Keratinocyte (primary cell): ENCODE results near the gene TMEM174. TPM values are rescaled to one million over a fixed set of nuclear protein-coding genes. Genes with fewer than 3 reads are reported as not detected.

Experiments used
- DNase-seq: peaks from one replicate; pipeline ENCODE4 v3.0.0-alpha.2; 2011; ENCODE audit warnings: low read depth, missing footprints, low spot score
- FAIRE-seq: peaks from 2 replicates; lab custom pipeline; 2011; peaks lifted over from hg19 to GRCh38; lab: Jason Lieb, UNC
- H2AFZ ChIP-seq: 2 replicates; pipeline ENCODE4 v1.6.0; 2012; ENCODE audit warnings: low read length, control low read depth, inconsistent platforms; ENCODE audit not compliant: control insufficient read depth
- H3K27ac ChIP-seq: 2 replicates; pipeline ENCODE4 v1.5.1; 2011; ENCODE audit warnings: low read length; ENCODE audit not compliant: control insufficient read depth, insufficient read depth
- H3K27me3 ChIP-seq: 3 replicates; pipeline ENCODE4 v1.6.0; 2011; ENCODE audit warnings: low read length; ENCODE audit not compliant: control insufficient read depth, insufficient read depth; ENCODE audit errors: extremely low read depth
- H3K36me3 ChIP-seq, 2 experiments: 2 replicates in 1 of 2; 3 replicates in 1 of 2; pipeline ENCODE4 v1.5.1; 2011; ENCODE audit warnings: low read length in 2 of 2, mild to moderate bottlenecking in 1 of 2; ENCODE audit not compliant: control insufficient read depth in 2 of 2, insufficient read depth in 2 of 2; ENCODE audit errors: extremely low read depth in 1 of 2
- H3K4me1 ChIP-seq: 3 replicates; pipeline ENCODE4 v1.5.1; 2011; ENCODE audit warnings: low read length; ENCODE audit not compliant: control insufficient read depth, insufficient read depth; ENCODE audit errors: extremely low read depth
- H3K4me2 ChIP-seq: 3 replicates; pipeline ENCODE4 v1.6.0; 2011; ENCODE audit warnings: low read depth, low read length; ENCODE audit not compliant: control insufficient read depth, insufficient read depth; ENCODE audit errors: extremely low read depth
- H3K4me3 ChIP-seq, 3 experiments: fragments of 200-600 bp in 1 of 3; sonication (generic) in 1 of 3; 2 replicates in 2 of 3; 3 replicates in 1 of 3; pipeline ENCODE4 v1.5.1; 2011 to 2016; ENCODE audit warnings: low read length in 3 of 3, mild to moderate bottlenecking in 3 of 3, control low read depth in 2 of 3, inconsistent platforms in 1 of 3, low read depth in 1 of 3, mixed read lengths in 1 of 3, mixed run types in 1 of 3, moderate library complexity in 1 of 3; ENCODE audit not compliant: control insufficient read depth in 2 of 3, insufficient read depth in 2 of 3; ENCODE audit errors: extremely low read depth in 1 of 3
- H3K79me2 ChIP-seq: 2 replicates; pipeline ENCODE4 v1.6.0; 2012; ENCODE audit warnings: low read length; ENCODE audit not compliant: control insufficient read depth, insufficient read depth
- H3K9ac ChIP-seq: 3 replicates; pipeline ENCODE4 v1.6.0; 2011; ENCODE audit warnings: low read length; ENCODE audit not compliant: control insufficient read depth, insufficient read depth; ENCODE audit errors: extremely low read depth
- H3K9me1 ChIP-seq: 3 replicates; pipeline ENCODE4 v1.6.0; 2011; ENCODE audit warnings: low read length; ENCODE audit not compliant: control insufficient read depth, insufficient read depth; ENCODE audit errors: extremely low read depth
- H3K9me3 ChIP-seq: 2 replicates; pipeline ENCODE4 v1.5.1; 2012; ENCODE audit warnings: low read depth, low read length; ENCODE audit not compliant: control insufficient read depth
- H4K20me1 ChIP-seq: 3 replicates; pipeline ENCODE4 v1.6.0; 2011; ENCODE audit warnings: low read length; ENCODE audit not compliant: control insufficient read depth, insufficient read depth; ENCODE audit errors: extremely low read depth
- CTCF ChIP-seq, 3 experiments: IDR thresholded peaks in 1 of 3; conservative IDR thresholded peaks in 1 of 3; optimal IDR thresholded peaks in 1 of 3; 2 replicates in 2 of 3; 3 replicates in 1 of 3; pipeline versions ENCODE3 to v1.5.1; 2011; ENCODE audit warnings: low read length in 3 of 3, mild to moderate bottlenecking in 3 of 3, moderate library complexity in 2 of 3, control low read depth in 1 of 3, inconsistent platforms in 1 of 3; ENCODE audit not compliant: insufficient read depth in 2 of 3; ENCODE audit errors: extremely low read depth in 1 of 3
- EZH2 ChIP-seq: IDR thresholded peaks from one replicate; pipeline ENCODE4 v1.6.1; 2012; ENCODE audit warnings: inconsistent platforms, mild to moderate bottlenecking, low read length, moderate library complexity
- dilution Hi-C: fragments of 300-500 bp; cut with MboI; formaldehyde crosslinking; loops from one replicate; pipeline ENCODE4 v1.7.0; 2020; ENCODE audit warnings: low sequenced_read_pairs; ENCODE audit not compliant: extremely low pct_ligation_motif_present
- polyA plus RNA-seq, 5 experiments: library from polyadenylated mRNA; depleted of rRNA in 3 of 5; stranded (reverse) in 3 of 5; stranded (forward) in 1 of 5; unstranded in 1 of 5; fragments of >200 nt; gene quantifications; 1 replicate in 1 of 5; 2 replicates in 3 of 5; 3 replicates in 1 of 5; pipeline versions ENCODE4 v1.2.1 to v1.2.3, GENCODE V29; 2011 to 2012; ENCODE audit warnings: missing spikeins in 2 of 5, low read depth in 1 of 5, low replicate concordance in 1 of 5

The TMEM174 gene
- polyA plus RNA-seq, 1 donor (not counting 4 experiments of a cell fraction or from before 2014, with no cell fraction given): not detected

DNA sequence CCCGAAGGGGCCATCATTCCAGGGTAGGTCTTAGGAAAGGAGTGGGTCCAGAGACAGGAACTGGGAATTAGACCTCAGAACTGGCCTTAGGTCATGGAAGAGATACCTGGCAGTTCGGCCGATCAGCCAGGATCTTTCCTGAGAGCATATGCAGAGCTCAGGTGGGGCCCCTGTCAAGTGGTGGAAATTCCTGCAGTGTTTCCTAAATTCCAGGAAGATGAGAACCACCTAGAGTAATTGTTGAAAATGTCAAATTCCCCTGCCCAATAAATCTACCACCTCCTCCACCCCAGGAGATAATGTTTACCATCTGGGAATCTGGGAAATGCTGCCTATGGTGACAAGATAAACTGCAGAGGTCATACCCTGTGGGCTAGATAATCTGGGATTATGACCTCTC is 38.0 kb upstream of the TMEM174 start:
- DNase-seq: no peak
- Histone ChIP-seq H3K9me3 (no peaks in the 10 kb centered on the region), H3K9me1 (no peaks in the 10 kb centered on the region), H4K20me1 (no peaks in the 10 kb centered on the region), H2AFZ (no peak overlapping the region), H3K27me3 (no peaks in the 10 kb centered on the region), H3K4me2 (no peak overlapping the region), H3K36me3 (peaks cover 0 to 2% of the 10 kb centered on the region in 2 experiments), H3K9ac (no peak overlapping the region), H3K4me1 (peaks cover 8% of the 10 kb centered on the region), H3K4me3 (no peak overlapping the region), H3K79me2 (no peaks in the 10 kb centered on the region), H3K27ac (no peak overlapping the region)
- dilution Hi-C loops: no loop called here
- TF ChIP-seq CTCF (optimal IDR thresholded peaks at IDR 0.05 in 1 of 3, IDR thresholded peaks at IDR 0.05 in 1 of 3, conservative IDR thresholded peaks at IDR 0.05 in 1 of 3; ENCODE audit: extremely low read depth in 1 of 3, insufficient read depth in 2 of 3, low read length in 3 of 3) (no peak), EZH2 (no peak)
- FAIRE-seq: no peak

GRCh38 chr5:73135429-73136054 is 37.5 kb upstream of the TMEM174 start:
- H3K4me3 ChIP-seq: no peak overlapping the region
- peak in 2 of 3 experiments; percentile 46 to 65 for TF ChIP-seq CTCF (optimal IDR thresholded peaks at IDR 0.05 in 1 of 3, IDR thresholded peaks at IDR 0.05 in 1 of 3, conservative IDR thresholded peaks at IDR 0.05 in 1 of 3; ENCODE audit: extremely low read depth in 1 of 3, insufficient read depth in 2 of 3, low read length in 3 of 3)
- TF ChIP-seq EZH2: no peak
- H3K36me3 ChIP-seq: peaks cover 0 to 2% of the 10 kb centered on the region in 2 experiments
- H3K79me2 ChIP-seq: no peaks in the 10 kb centered on the region
- H3K9ac ChIP-seq: no peak overlapping the region
- no peak overlapping the region for H2AFZ ChIP-seq
- H3K4me2 ChIP-seq: no peak overlapping the region
- peak; percentile 59 for FAIRE-seq
- dilution Hi-C loops: no loop called here
- H3K9me3 ChIP-seq: no peaks in the 10 kb centered on the region
- no peaks in the 10 kb centered on the region for H3K9me1 ChIP-seq
- no peaks in the 10 kb centered on the region for H3K27me3 ChIP-seq
- H3K4me1 ChIP-seq: peaks cover 8% of the 10 kb centered on the region
- DNase-seq: no peak
- no peaks in the 10 kb centered on the region for H4K20me1 ChIP-seq
- H3K27ac ChIP-seq: no peak overlapping the region
